HG03558 (cell line): ENCODE data around the gene ST7L.

Source experiments
- ATAC-seq: cut with Tn5 transposase; IDR thresholded peaks from one replicate; pipeline ENCODE4 v1.9.1; 2021; ENCODE audit warnings: moderate number of reproducible peaks; ENCODE audit not compliant: unreplicated experiment; ENCODE audit errors: extremely low read depth

ST7L gene

GRCh38 chr1:112554411-112554810, 64.5 kb downstream of the ST7L start:
- ATAC-seq: no peak

- no peak for ATAC-seq
Observed at GRCh38 chr1:112549590-112549989, 69.4 kb downstream of the ST7L start.

GRCh38 chr1:112548547-112548946, 70.4 kb downstream of the ST7L start:
- no peak for ATAC-seq

GRCh38 chr1:112546076-112546475, 72.9 kb downstream of the ST7L start:
- no peak for ATAC-seq

- ATAC-seq: no peak
Observed at GRCh38 chr1:112544751-112545150, 74.2 kb downstream of the ST7L start.

- no peak for ATAC-seq
Observed at GRCh38 chr1:112544011-112544688, 74.8 kb downstream of the ST7L start.

GRCh38 chr1:112542206-112542973, 76.6 kb downstream of the ST7L start:
- ATAC-seq: no peak

- no peak for ATAC-seq
Observed at GRCh38 chr1:112541299-112541698, 77.6 kb downstream of the ST7L start.

- ATAC-seq: no peak
Observed at GRCh38 chr1:112540226-112540794, 78.6 kb downstream of the ST7L start.

- no peak for ATAC-seq
Observed at GRCh38 chr1:112538883-112539282, 80.1 kb downstream of the ST7L start.

GRCh38 chr1:112537456-112537855, 81.5 kb downstream of the ST7L start:
- no peak for ATAC-seq

GRCh38 chr1:112536561-112536960, 82.4 kb downstream of the ST7L start:
- no peak for ATAC-seq

- ATAC-seq: no peak
Observed at GRCh38 chr1:112533029-112533428, 85.9 kb downstream of the ST7L start.

GRCh38 chr1:112532064-112532463, 86.9 kb downstream of the ST7L start:
- no peak for ATAC-seq

GRCh38 chr1:112530832-112531231, 88.1 kb downstream of the ST7L start:
- ATAC-seq: no peak

- ATAC-seq: no peak
Observed at GRCh38 chr1:112529301-112529700, 89.6 kb downstream of the ST7L start.

GRCh38 chr1:112528076-112528475, 90.9 kb downstream of the ST7L start:
- ATAC-seq: no peak

- no peak for ATAC-seq
Observed at GRCh38 chr1:112527266-112528010, 91.5 kb downstream of the ST7L start.

- no peak for ATAC-seq
Observed at GRCh38 chr1:112524986-112525385, 94.0 kb downstream of the ST7L start.

GRCh38 chr1:112524251-112524650, 94.7 kb downstream of the ST7L start:
- no peak for ATAC-seq

GRCh38 chr1:112522621-112523020, 96.3 kb downstream of the ST7L start:
- ATAC-seq: no peak
